K562 (cell line): ENCODE data around the gene BAG5. TPM values are rescaled to one million over a fixed set of nuclear protein-coding genes. Genes with fewer than 3 reads are reported as not detected.
"Not testable (repeated sequence)": the region's sequence is repeated elsewhere in the genome, so short reads cannot be mapped to it uniquely, and the experiment has no call there.

Experiments
- ATAC-seq: fragments of 200-7000 bp; cut with Tn5 transposase; 3 replicates; pipeline ENCODE4 v1.9.1; 2020; ENCODE audit warnings: moderate library complexity
- BruUV-seq: library from RNA; stranded (reverse); fragments of 400-500 nt; replicated peaks from 2 replicates; lab custom pipeline; 2021; lab: Mats Ljungman, UMichigan
- CTCF ChIA-PET: fragments of 300-600 bp; formaldehyde crosslinking; extraction: SDS; loops from one replicate; lab custom pipeline; 2021; ENCODE audit warnings: low intra/inter-chr PET ratio; lab: Yijun Ruan, JAX
- POLR2A ChIA-PET: fragments of 300-600, 350-650 bp; sonication (Branson Sonifier 250); formaldehyde crosslinking; extraction: SDS; loops from one replicate; lab custom pipeline; 2021; ENCODE audit warnings: antibody characterized with exemption, inconsistent platforms; lab: Yijun Ruan, JAX
- DNase-seq, 4 experiments: peaks; one replicate each; pipeline versions ENCODE4 v3.0.0 to v3.0.0-alpha.2; 2011 to 2018; ENCODE audit warnings: low spot score in 3 of 4, mixed read lengths in 3 of 4; ENCODE audit errors: extremely low read depth in 1 of 4
- FAIRE-seq: peaks from 2 replicates; lab custom pipeline; 2011; peaks lifted over from hg19 to GRCh38; lab: Jason Lieb, UNC
- H2AFZ ChIP-seq: 2 replicates; pipeline ENCODE4 v1.6.0; 2011; ENCODE audit warnings: low read depth, low read length, control low read depth, inconsistent platforms
- H3K27ac ChIP-seq: fragments of 200-600 bp; 3 replicates; pipeline ENCODE4 v1.8.0; 2011; ENCODE audit warnings: low read depth, mild to moderate bottlenecking, control low read depth, inconsistent platforms, low read length, moderate library complexity, mixed read lengths; ENCODE audit errors: extremely low read depth
- H3K27me3 ChIP-seq, 2 experiments: fragments of 300-600 bp in 1 of 2; 2 replicates in 1 of 2; 3 replicates in 1 of 2; pipeline versions ENCODE4 v1.6.0 to v1.8.0; 2011; ENCODE audit warnings: inconsistent platforms in 2 of 2, low read length in 2 of 2, mild to moderate bottlenecking in 1 of 2, mixed read lengths in 1 of 2, moderate library complexity in 1 of 2; ENCODE audit not compliant: control insufficient read depth in 2 of 2, insufficient read depth in 2 of 2
- H3K36me3 ChIP-seq: fragments of 300-600 bp; 3 replicates; pipeline ENCODE4 v1.8.0; 2011; ENCODE audit warnings: mild to moderate bottlenecking, low read length, inconsistent platforms; ENCODE audit not compliant: control insufficient read depth, insufficient read depth
- H3K4me1 ChIP-seq, 2 experiments: fragments of 200-600 bp in 1 of 2; replicated peaks in 1 of 2; 2 replicates in 1 of 2; 3 replicates in 1 of 2; pipeline versions ENCODE4 v1.5.1 to v1.8.0; 2011; ENCODE audit warnings: inconsistent platforms in 2 of 2, low read length in 2 of 2, mild to moderate bottlenecking in 1 of 2, mixed read lengths in 1 of 2, moderate library complexity in 1 of 2; ENCODE audit not compliant: control insufficient read depth in 2 of 2, insufficient read depth in 2 of 2
- H3K4me2 ChIP-seq: 2 replicates; pipeline ENCODE4 v1.6.1; 2011; ENCODE audit warnings: low read length, control low read depth, inconsistent platforms, mixed read lengths; ENCODE audit not compliant: insufficient read depth
- H3K4me3 ChIP-seq: fragments of 200-600 bp; sonication (generic), shearing (Covaris generic); 2 replicates; pipeline ENCODE4 v1.5.1; 2016; ENCODE audit warnings: control low read depth, inconsistent platforms
- H3K79me2 ChIP-seq: fragments of 200-600 bp; 3 replicates; pipeline ENCODE4 v1.8.0; 2011; ENCODE audit warnings: low read length, inconsistent platforms; ENCODE audit not compliant: control insufficient read depth, insufficient read depth
- H3K9ac ChIP-seq, 2 experiments: 2 replicates each; pipeline versions ENCODE4 v1.6.0 to v1.6.1; 2011; ENCODE audit warnings: low read depth in 2 of 2, low read length in 2 of 2, control low read depth in 1 of 2, inconsistent platforms in 1 of 2, mild to moderate bottlenecking in 1 of 2, mixed read lengths in 1 of 2; ENCODE audit not compliant: insufficient read depth in 1 of 2
- H3K9me1 ChIP-seq: one replicate; pipeline ENCODE4 v1.6.0; 2011; ENCODE audit warnings: inconsistent platforms, mild to moderate bottlenecking, low read length, moderate library complexity; ENCODE audit not compliant: control insufficient read depth, insufficient read depth
- H3K9me3 ChIP-seq: replicated peaks from 2 replicates; pipeline ENCODE4 v1.5.1; 2011; ENCODE audit warnings: low read depth, low read length, inconsistent platforms; ENCODE audit not compliant: control insufficient read depth, insufficient read depth
- H4K20me1 ChIP-seq: replicated peaks from 2 replicates; pipeline ENCODE4 v1.6.1; 2011; ENCODE audit warnings: low read length, inconsistent platforms, mixed read lengths; ENCODE audit not compliant: control insufficient read depth, insufficient read depth
- NR1H2 ChIP-seq: sonication (generic); formaldehyde crosslinking; IDR thresholded peaks from 2 replicates; pipeline ENCODE4 v1.4.0; 2020; ENCODE audit warnings: mild to moderate bottlenecking, missing genetic modification reagents
- POLR2G ChIP-seq: fragments of 200-400 bp; formaldehyde crosslinking; IDR thresholded peaks from 2 replicates; pipeline ENCODE4 v1.6.1; 2017; ENCODE audit warnings: low read depth, mild to moderate bottlenecking, antibody characterized with exemption, low read length, moderate library complexity
- ZBTB33 ChIP-seq: sonication (generic); formaldehyde crosslinking; IDR thresholded peaks from 2 replicates; pipeline ENCODE4 v1.8.1; 2023; ENCODE audit warnings: mild to moderate bottlenecking, missing genetic modification reagents
- ZC3H8 ChIP-seq: fragments of 450-650 bp; IDR thresholded peaks from 2 replicates; pipeline ENCODE4 v1.6.1; 2017
- ZNF586 ChIP-seq: fragments of 450-650 bp; formaldehyde crosslinking; conservative IDR thresholded peaks from 2 replicates; pipeline ENCODE4 v1.4.0; 2020; ENCODE audit warnings: mild to moderate bottlenecking, moderate library complexity
- WGBS: fragments of 100-300 bp; shearing (Covaris generic); methylation state at CpG from one replicate; pipeline ENCODE4 v1.1.6; 2016; ENCODE audit warnings: low coverage, mixed read lengths; ENCODE audit not compliant: insufficient coverage; ENCODE audit errors: missing lambda C conversion rate; 5-methylcytosine and 5-hydroxymethylcytosine counted together
- in situ Hi-C: fragments of 300-500 bp; cut with MboI; formaldehyde crosslinking; loops from 4 replicates; pipeline ENCODE4 v1.15.0; 2018; ENCODE audit warnings: inconsistent platforms, mixed read lengths
- intact Hi-C: fragments of 100-400 bp; cut with micrococcal nuclease; formaldehyde crosslinking; loops from 2 replicates; pipeline ENCODE4 v1.14.2; 2022
- polyA plus RNA-seq, 8 experiments: library from polyadenylated mRNA; depleted of rRNA in 4 of 8; stranded (reverse) in 5 of 8; unstranded in 3 of 8; fragments of >200 nt; fragmentation: Nextera tagmentation in 2 of 8; fragmentation: Illumina TruSeq in 1 of 8; extraction: Ambion mirVana in 2 of 8; extraction: Trizol in 1 of 8; gene quantifications; 2 replicates each; pipeline versions ENCODE4 v1.2.1 to v1.2.3, GENCODE V29; 2011 to 2014; ENCODE audit warnings: inconsistent platforms in 1 of 8, missing spikeins in 1 of 8
- total RNA-seq, 7 experiments: library from RNA; depleted of rRNA in 6 of 7; stranded (reverse); fragments of >200 nt in 6 of 7; fragmentation: Illumina TruSeq in 2 of 7; extraction: Trizol in 2 of 7; gene quantifications; 2 replicates each; pipeline versions ENCODE4 v1.2.1 to v1.2.3, GENCODE V29; 2011 to 2021; ENCODE audit warnings: low replicate concordance in 1 of 7

BAG5 gene
- total and polyA plus RNA-seq, 9 of the 15 experiments (the other 6 are each of a cell fraction or from before 2014, with no cell fraction given) = 7.9 to 21.4 (median 13.2) TPM

GRCh38 chr14:103512701-103513611, 49.5 kb downstream of the BAG5 start:
- TF ChIP-seq POLR2G = peak; percentile 55; the same call in 1 of the 2 replicates
- TF ChIP-seq ZBTB33 (CRISPR knock-in tag) = peak; percentile 84
- no peak for TF ChIP-seq NR1H2 (CRISPR knock-in tag)
- no peak for TF ChIP-seq ZNF586 (CRISPR knock-in tag)
- no peak for TF ChIP-seq ZC3H8
- Histone ChIP-seq H3K27ac (no peak overlapping the region), H3K9me3 (no peaks in the 10 kb centered on the region), H3K79me2 (no peaks in the 10 kb centered on the region), H4K20me1 (no peaks in the 10 kb centered on the region), H3K9ac (no peak overlapping the region), H3K27me3 (no peaks in the 10 kb centered on the region), H3K4me1 (peaks cover 2 to 27% of the 10 kb centered on the region in 2 experiments; a peak in 3 of 5 replicates), H3K4me3 (no peak overlapping the region), H3K4me2 (no peak overlapping the region), H3K9me1 (no peaks in the 10 kb centered on the region), H3K36me3 (peaks cover 13% of the 10 kb centered on the region; the same call in 2 of the 3 replicates), H2AFZ (no peak overlapping the region)
- ChIA-PET POLR2A (interaction anchor here (0.6 kb wide), 2 partner anchors 20 to 65 kb away, joined by 3 read pairs; no protein-coding TSS in a partner anchor), CTCF (no interaction called here)
- in situ Hi-C loops = no loop called here
- BruUV-seq = no TSS peak
- FAIRE-seq (no peak), DNase-seq (no peak), ATAC-seq (peak; percentile 52)
- intact Hi-C loops = no loop called here
- 74% methylated on average over 17 of the region's 25 CpGs for WGBS

- H4K20me1 ChIP-seq, in situ Hi-C loops, BruUV-seq, H3K9ac ChIP-seq, H3K4me3 ChIP-seq, ATAC-seq, H3K27me3 ChIP-seq, H3K9me3 ChIP-seq, DNase-seq, H3K9me1 ChIP-seq, CTCF ChIA-PET, FAIRE-seq, H3K27ac ChIP-seq, H2AFZ ChIP-seq, intact Hi-C loops, H3K79me2 ChIP-seq, H3K4me2 ChIP-seq: not testable (repeated sequence)
- POLR2A ChIA-PET = interaction anchor here (0.6 to 2.8 kb wide), 2 partner anchors 10 to 66 kb away, joined by 3 to 12 read pairs; partner anchors contain the start of gene CKB
- WGBS = 100% methylated on average over 5 of the region's 8 CpGs
- peaks cover 21% of the 10 kb centered on the region; the same call in 2 of the 3 replicates for H3K36me3 ChIP-seq
- H3K4me1 ChIP-seq = peaks cover 0 to 19% of the 10 kb centered on the region in 2 experiments; a peak in 2 of 5 replicates
Observed at GRCh38 chr14:103512180-103512579, 50.3 kb downstream of the BAG5 start.
